Measurements from ENCODE around the gene ZCCHC7.

DNA sequence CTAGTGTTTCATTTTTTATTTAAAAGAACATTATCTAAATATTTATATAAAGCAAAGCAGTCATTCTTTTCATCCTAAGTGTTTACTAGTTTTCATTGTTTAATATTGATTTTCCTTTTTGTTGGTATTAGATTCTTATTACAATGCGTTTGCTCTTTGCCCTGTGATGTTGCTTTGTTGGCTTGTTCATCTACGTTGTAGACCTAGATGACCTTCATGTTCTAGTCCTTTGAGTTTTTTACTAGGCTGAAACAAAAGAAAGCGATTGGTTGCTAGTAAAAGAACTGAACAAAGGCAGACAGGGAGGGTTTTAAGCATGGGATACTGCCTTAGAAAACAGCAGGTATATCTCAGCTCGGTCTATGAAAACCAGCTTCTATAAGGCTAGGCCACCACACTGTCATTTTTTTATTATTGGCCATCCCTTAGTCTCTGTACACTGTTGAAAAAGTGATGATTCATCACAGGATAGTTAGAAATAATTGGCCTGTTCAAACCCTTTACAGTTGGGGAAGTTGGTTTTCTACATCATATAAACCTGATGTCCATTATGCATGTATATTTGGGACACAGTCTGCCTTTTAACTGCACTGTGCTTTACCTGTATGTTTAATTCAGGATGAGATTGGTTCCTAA, 119.0 kb downstream of the ZCCHC7 start:
- TF ChIP-seq CTCF (IDR thresholded peaks at IDR 0.05) (no peak), POLR2AphosphoS5 (IDR thresholded peaks at IDR 0.05) (no peak), POLR2A (IDR thresholded peaks at IDR 0.05; ENCODE audit: low read depth) (no peak), EP300 (IDR thresholded peaks at IDR 0.05) (no peak)
